Kidney (tissue), 14 donors: Measurements from ENCODE around the gene SACS. TPM values are rescaled to one million over a fixed set of nuclear protein-coding genes. Genes with fewer than 3 reads are reported as not detected.

Source experiments
- DNase-seq, 5 donors: peaks; one replicate each; pipeline ENCODE4 v3.0.0-alpha.2; 2013 to 2020
- FAIRE-seq: peaks from 2 replicates; lab custom pipeline; 2012; peaks lifted over from hg19 to GRCh38; lab: Jason Lieb, UNC
- H3K27ac ChIP-seq, 2 donors: one replicate each; pipeline ENCODE4 v1.7.0; 2013; ENCODE audit warnings: low read depth in 2 of 2, low read length in 2 of 2, inconsistent platforms in 1 of 2
- H3K27me3 ChIP-seq: one replicate; pipeline ENCODE4 v1.7.1; 2013; ENCODE audit warnings: low read length, inconsistent platforms; ENCODE audit not compliant: control insufficient read depth, insufficient read depth
- H3K36me3 ChIP-seq, 3 donors: one replicate each; pipeline versions ENCODE4 v1.7.0 to v1.7.1; 2013; ENCODE audit warnings: low read length in 3 of 3, control low read depth in 1 of 3, inconsistent platforms in 1 of 3; ENCODE audit not compliant: insufficient read depth in 3 of 3, control insufficient read depth in 2 of 3
- H3K4me1 ChIP-seq, 3 donors: one replicate each; pipeline versions ENCODE4 v1.7.0 to v1.7.1; 2013; ENCODE audit warnings: low read length in 3 of 3, inconsistent platforms in 1 of 3, low read depth in 1 of 3; ENCODE audit not compliant: control insufficient read depth in 2 of 3, insufficient read depth in 2 of 3
- H3K4me3 ChIP-seq, 3 donors: one replicate each; pipeline versions ENCODE4 v1.7.0 to v1.8.1; 2013; ENCODE audit warnings: low read length in 3 of 3, control low read depth in 1 of 3, inconsistent platforms in 1 of 3
- H3K9ac ChIP-seq, 3 donors: one replicate each; pipeline versions ENCODE4 v1.7.0 to v1.7.1; 2013; ENCODE audit warnings: low read length in 3 of 3, control low read depth in 1 of 3, inconsistent platforms in 1 of 3
- H3K9me3 ChIP-seq, 3 donors: one replicate each; pipeline versions ENCODE4 v1.7.0 to v1.7.1; 2013; ENCODE audit warnings: low read length in 3 of 3, control low read depth in 1 of 3, inconsistent platforms in 1 of 3; ENCODE audit not compliant: control insufficient read depth in 2 of 3, insufficient read depth in 1 of 3
- CTCF ChIP-seq: IDR thresholded peaks from 3 replicates; pipeline ENCODE4 v1.5.1; 2012; ENCODE audit warnings: mild to moderate bottlenecking, moderate library complexity, borderline replicate concordance; ENCODE audit not compliant: insufficient read depth; ENCODE audit errors: extremely low read depth
- intact Hi-C: fragments of 100-400 bp; cut with DNase I; formaldehyde crosslinking; loops from one replicate; pipeline ENCODE4 v1.11.1; 2022
- polyA plus RNA-seq: library from polyadenylated mRNA; stranded (reverse); fragments of 350-450 nt; fragmentation: Illumina TruSeq; extraction: RNeasy Lipid Tissue Mini Kit (QIAGEN cat#74804); gene quantifications from one replicate; pipeline ENCODE4 v1.2.3, GENCODE V29; 2014; ENCODE audit warnings: low read depth, low replicate concordance; ENCODE audit not compliant: insufficient read depth
- total RNA-seq: library from RNA; stranded (reverse); fragmentation: NEBNext Ultra II Directional; extraction: Animal tissue kit (Norgen Biotek cat#: 25700); gene quantifications from one replicate; pipeline ENCODE4 v1.2.1, GENCODE V29; 2021
- donor health status: control.
- donor health status: control.
- donor health status: control.
- donor health status: control.
- donor health status: control.
- donor health status: DM: yes; HTN: yes; CAD: no.
- donor health status: Normal renal cell carcinoma (clear cell type).

SACS gene
- total and polyA plus RNA-seq, 2 donors from 2014 or later: 0.58 to 12.5 TPM

- H3K4me1 ChIP-seq: no peaks in the 10 kb centered on the region
- no peak overlapping the region for H3K9ac ChIP-seq
- no peak for TF ChIP-seq CTCF
- FAIRE-seq: no peak
- no peaks in the 10 kb centered on the region for H3K9me3 ChIP-seq
- peak in 2 of 5 donors; percentile 36 to 55 for DNase-seq
- no peak overlapping the region for H3K4me3 ChIP-seq
- intact Hi-C loops: no loop called here
- no peaks in the 10 kb centered on the region for H3K27me3 ChIP-seq
- H3K27ac ChIP-seq: no peak overlapping the region
- no peaks in the 10 kb centered on the region for H3K36me3 ChIP-seq
Observed at GRCh38 chr13:23377983-23378632, 55.4 kb downstream of the SACS start.

DNA sequence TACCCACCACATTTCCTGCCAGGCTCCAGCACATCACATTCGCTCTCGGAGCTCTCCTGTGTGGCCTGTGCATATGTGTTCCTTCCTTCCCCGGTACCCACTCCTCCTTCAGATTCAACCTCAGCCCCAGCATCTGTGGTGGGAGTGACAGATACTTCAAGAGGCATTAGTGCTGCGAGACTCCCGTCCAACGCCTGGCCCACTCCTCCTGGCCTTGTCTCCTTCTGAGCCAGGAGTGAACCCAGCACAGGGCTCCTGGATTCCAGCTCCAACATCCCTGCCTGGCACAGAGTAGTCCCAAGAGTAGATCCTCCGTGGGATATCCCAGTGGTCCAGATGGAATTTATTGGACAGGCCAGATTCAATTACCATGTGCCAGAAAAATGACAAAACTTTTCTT lies 55.9 kb downstream of the SACS start:
- FAIRE-seq: no peak
- intact Hi-C loops: no loop called here

DNA sequence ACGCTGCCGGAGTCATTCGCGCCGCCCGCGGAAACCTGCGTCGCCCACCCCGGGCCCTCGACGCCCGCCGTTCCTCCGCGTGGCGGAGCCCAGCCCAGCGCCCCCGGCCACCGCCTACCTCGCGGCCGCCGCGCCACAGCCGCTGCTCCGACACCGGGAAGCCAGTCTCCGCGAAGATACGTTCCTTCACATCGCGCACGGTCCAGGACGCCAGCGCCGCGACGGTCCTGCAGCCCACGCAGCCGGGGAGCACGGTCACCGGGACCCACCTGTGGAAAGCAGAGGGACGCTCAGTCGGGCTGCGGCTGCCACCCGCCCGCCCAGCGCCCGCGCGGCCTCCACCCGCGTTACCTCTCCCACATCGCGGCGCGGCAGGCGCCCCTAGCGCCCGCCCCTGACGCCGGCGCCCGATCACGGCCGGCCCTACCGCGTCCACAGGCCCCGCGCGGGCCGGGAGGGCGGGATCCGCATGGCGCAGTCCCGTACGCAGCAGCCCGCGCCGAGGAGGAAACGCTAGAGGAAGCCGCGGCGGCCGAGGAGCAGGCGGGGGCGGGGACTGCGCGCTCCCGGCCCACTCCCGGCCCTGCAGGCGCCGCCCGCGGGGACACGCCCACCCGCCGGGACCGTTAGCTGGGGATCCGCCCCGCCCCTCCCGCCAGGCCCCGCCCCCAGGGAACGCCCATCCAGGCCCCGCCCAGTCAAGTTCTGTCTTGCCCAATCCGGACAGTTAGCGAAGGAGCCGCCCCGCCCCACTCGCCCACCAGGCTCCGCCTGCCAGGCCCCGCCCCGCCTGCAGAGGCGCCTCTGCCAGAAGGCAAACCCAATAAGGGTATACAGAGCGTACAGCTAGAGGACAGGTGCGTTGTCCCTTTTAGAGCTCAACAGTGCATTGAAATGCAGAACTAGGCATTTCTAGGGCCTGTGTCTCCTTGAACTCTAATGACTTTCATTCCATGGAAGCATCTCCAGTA lies 58.2 kb downstream of the SACS start:
- no peak for TF ChIP-seq CTCF
- Histone ChIP-seq H3K9ac (peak overlapping the region in 2 of 3 donors; percentile 24 to 45), H3K36me3 (peaks cover 0 to 1% (median 0%) of the 10 kb centered on the region in 3 donors), H3K4me3 (peak overlapping the region; percentile 51 to 61 (median 60)), H3K9me3 (no peaks in the 10 kb centered on the region), H3K27ac (peak overlapping the region; percentile 37 to 64), H3K4me1 (no peaks in the 10 kb centered on the region), H3K27me3 (no peaks in the 10 kb centered on the region)
- intact Hi-C loops: no loop called here
- DNase-seq: peak; percentile 95 to 99 (median 98)
- FAIRE-seq: no peak

More for the DNA sequence above, 55.9 kb downstream of the SACS start:
- no peaks in the 10 kb centered on the region for H3K36me3 ChIP-seq
- no peaks in the 10 kb centered on the region for H3K9me3 ChIP-seq
- no peak for TF ChIP-seq CTCF
- no peak overlapping the region for H3K9ac ChIP-seq
- no peaks in the 10 kb centered on the region for H3K4me1 ChIP-seq
- H3K27me3 ChIP-seq: no peaks in the 10 kb centered on the region
- no peak overlapping the region for H3K4me3 ChIP-seq
- H3K27ac ChIP-seq: no peak overlapping the region
- no peak for DNase-seq
